Thoracic aorta (tissue), 2 donors: ENCODE measurements around the gene DDAH1. TPM values are rescaled to one million over a fixed set of nuclear protein-coding genes. Genes with fewer than 3 reads are reported as not detected.

Source experiments
- ATAC-seq: fragments of 150-250 bp; one replicate; pipeline ENCODE4 v1.8.0; 2017; ENCODE audit warnings: low read depth; ENCODE audit not compliant: insufficient number of reproducible peaks, low FRiP score
- DNase-seq: peaks from one replicate; pipeline ENCODE4 v3.0.0-alpha.2; 2020; ENCODE audit warnings: low spot score
- H3K27ac ChIP-seq, 2 donors: fragments of 200-600 bp; sonication (generic); 1 replicate in 1 of 2; 2 replicates in 1 of 2; pipeline ENCODE4 v1.5.1; 2016; ENCODE audit warnings: mild to moderate bottlenecking in 2 of 2, moderate library complexity in 2 of 2
- H3K27me3 ChIP-seq: fragments of 200-600 bp; sonication (generic); replicated peaks from 2 replicates; pipeline ENCODE4 v1.6.0; 2016; ENCODE audit warnings: mild to moderate bottlenecking; ENCODE audit not compliant: insufficient read depth
- H3K36me3 ChIP-seq: fragments of 200-600 bp; sonication (generic); one replicate; pipeline ENCODE4 v1.5.1; 2016
- H3K4me1 ChIP-seq, 2 donors: fragments of 200-600 bp; sonication (generic); 1 replicate in 1 of 2; 2 replicates in 1 of 2; pipeline versions ENCODE4 v1.5.1 to v1.6.0; 2016; ENCODE audit warnings: low read depth in 2 of 2, mild to moderate bottlenecking in 1 of 2; ENCODE audit not compliant: control insufficient read depth in 1 of 2
- H3K4me3 ChIP-seq: fragments of 200-600 bp; sonication (generic); 2 replicates; pipeline ENCODE4 v1.5.1; 2016; ENCODE audit warnings: mild to moderate bottlenecking
- H3K9me3 ChIP-seq: fragments of 200-600 bp; sonication (generic); 2 replicates; pipeline ENCODE4 v1.5.1; 2016
- total RNA-seq, 2 donors: library from RNA; depleted of rRNA; stranded (reverse); fragments of >200 nt; gene quantifications; one replicate each; pipeline versions ENCODE4 v1.1.0 to v1.2.3, GENCODE V29; 2016
- TF ChIP-seq, protein P1 (sequence below): fragments of 200-600 bp; sonication (generic); IDR thresholded peaks from one replicate; pipeline ENCODE4 v1.5.1; 2019; ENCODE audit warnings: antibody characterized with exemption

Gene DDAH1
- total RNA-seq, 2 donors from 2014 or later, result 30.5 to 55.4 TPM

DNA sequence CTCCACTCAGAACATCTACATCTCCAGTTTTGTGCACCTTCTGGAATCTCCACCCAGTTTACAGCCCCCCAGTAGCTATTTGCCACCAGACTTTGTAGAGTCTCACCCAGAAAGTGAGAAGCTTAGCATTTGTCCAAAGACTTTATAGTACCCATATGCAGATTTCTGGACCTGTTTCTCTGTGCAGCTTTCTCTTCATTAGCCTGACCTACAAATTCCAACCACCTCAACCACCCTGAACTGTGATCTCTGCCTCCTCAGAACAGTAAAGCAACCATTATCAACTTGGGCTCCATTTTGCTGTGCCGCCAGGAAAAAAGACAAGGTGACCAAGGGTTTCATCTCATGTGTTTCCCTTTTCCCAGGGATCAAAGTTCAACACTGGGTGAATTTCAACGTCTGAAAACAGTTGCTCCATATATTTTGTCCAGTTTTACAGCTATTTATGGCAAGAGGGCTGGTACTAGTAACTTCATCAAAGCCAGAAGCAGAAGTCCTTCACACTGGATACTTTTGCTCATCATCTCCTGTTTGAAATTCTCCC is 36.5 kb upstream of the DDAH1 start:
- Histone ChIP-seq H3K36me3 (no peaks in the 10 kb centered on the region), H3K4me1 (peaks cover 0 to 5% of the 10 kb centered on the region in 2 donors), H3K27ac (no peak overlapping the region), H3K27me3 (no peaks in the 10 kb centered on the region), H3K9me3 (no peaks in the 10 kb centered on the region), H3K4me3 (no peak overlapping the region)
- DNase-seq (no peak), ATAC-seq (no peak)
- TF ChIP-seq, protein P1, sequence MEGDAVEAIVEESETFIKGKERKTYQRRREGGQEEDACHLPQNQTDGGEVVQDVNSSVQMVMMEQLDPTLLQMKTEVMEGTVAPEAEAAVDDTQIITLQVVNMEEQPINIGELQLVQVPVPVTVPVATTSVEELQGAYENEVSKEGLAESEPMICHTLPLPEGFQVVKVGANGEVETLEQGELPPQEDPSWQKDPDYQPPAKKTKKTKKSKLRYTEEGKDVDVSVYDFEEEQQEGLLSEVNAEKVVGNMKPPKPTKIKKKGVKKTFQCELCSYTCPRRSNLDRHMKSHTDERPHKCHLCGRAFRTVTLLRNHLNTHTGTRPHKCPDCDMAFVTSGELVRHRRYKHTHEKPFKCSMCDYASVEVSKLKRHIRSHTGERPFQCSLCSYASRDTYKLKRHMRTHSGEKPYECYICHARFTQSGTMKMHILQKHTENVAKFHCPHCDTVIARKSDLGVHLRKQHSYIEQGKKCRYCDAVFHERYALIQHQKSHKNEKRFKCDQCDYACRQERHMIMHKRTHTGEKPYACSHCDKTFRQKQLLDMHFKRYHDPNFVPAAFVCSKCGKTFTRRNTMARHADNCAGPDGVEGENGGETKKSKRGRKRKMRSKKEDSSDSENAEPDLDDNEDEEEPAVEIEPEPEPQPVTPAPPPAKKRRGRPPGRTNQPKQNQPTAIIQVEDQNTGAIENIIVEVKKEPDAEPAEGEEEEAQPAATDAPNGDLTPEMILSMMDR, result no peak

DNA sequence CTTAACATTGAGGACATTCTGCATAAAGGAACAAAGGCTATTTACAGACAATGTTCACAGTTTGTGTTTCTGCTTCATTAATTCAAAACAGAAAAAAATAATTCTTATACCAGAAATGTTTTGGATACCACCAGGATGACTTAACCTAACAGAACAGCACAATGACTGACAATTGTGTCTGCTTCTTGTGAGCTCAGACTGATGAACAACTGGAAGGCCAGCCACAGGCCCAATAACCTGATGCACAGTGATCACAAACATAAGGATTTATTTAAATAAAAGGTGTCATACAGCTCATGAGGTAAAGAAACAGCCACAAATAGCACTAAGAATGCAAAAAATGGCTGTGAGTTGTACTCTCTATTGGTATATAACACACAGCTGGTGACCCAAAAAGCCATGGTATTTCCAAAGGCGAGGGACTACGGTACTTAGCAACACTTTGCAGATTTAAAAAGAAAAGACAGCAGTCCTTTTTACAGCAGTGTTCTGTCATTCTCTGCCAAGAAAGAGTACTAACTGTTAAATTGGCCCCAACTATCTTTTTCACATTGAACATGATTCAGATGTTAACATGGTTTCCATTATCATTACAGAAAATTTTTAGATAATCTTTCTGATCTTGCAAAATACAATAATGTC is 32.1 kb upstream of the DDAH1 start:
- DNase-seq, result no peak
- H3K27ac ChIP-seq, result no peak overlapping the region
- H3K4me1 ChIP-seq, result no peaks in the 10 kb centered on the region
- no peak overlapping the region for H3K4me3 ChIP-seq
- H3K27me3 ChIP-seq, result no peaks in the 10 kb centered on the region
- H3K36me3 ChIP-seq, result no peaks in the 10 kb centered on the region
- TF ChIP-seq, protein P1, result no peak
- no peaks in the 10 kb centered on the region for H3K9me3 ChIP-seq
- no peak for ATAC-seq

DNA sequence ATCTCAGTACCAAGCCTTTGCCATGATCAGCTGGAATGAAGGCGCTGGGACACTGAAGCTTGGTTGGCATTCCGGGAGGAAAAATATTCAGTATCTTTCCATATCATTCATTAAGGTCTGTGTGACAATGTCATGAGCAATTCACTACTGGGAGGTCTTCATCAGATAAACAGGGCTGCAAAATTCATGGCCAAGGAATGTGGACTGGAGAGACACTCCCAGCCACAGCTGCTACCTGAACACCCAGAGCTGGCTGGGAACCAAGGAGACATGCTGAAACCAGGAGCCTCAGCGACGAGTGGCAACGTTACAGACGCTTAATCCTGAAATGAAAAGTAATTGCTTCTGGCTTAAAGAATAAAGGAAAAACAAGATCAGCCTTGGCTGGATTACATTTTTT is 30.6 kb upstream of the DDAH1 start:
- no peaks in the 10 kb centered on the region for H3K9me3 ChIP-seq
- ATAC-seq (no peak), DNase-seq (no peak)
- H3K36me3 ChIP-seq, result no peaks in the 10 kb centered on the region
- no peak overlapping the region for H3K4me3 ChIP-seq
- TF ChIP-seq, protein P1, result no peak
- no peak overlapping the region for H3K27ac ChIP-seq
- no peaks in the 10 kb centered on the region for H3K27me3 ChIP-seq
- H3K4me1 ChIP-seq, result no peaks in the 10 kb centered on the region

DNA sequence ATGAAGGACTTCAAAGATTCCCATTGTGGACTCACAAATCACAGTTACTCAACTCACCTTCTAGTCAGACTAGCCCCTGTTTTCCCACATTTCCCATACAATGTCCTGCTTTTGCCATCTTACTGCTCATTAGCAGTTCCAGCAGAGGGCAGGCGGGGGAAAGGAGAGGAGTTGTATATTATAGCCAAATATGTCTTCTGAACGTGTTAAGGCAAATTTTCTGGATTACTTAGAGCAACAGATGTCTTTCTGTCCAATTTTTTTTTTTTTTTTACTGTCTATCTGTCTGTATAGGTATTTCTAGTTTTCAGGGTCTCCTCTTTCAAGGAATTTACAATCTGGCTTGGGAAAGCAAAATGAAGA is 29.9 kb upstream of the DDAH1 start:
- Histone ChIP-seq H3K9me3 (no peaks in the 10 kb centered on the region), H3K27ac (no peak overlapping the region), H3K27me3 (no peaks in the 10 kb centered on the region), H3K4me3 (no peak overlapping the region), H3K36me3 (no peaks in the 10 kb centered on the region), H3K4me1 (no peaks in the 10 kb centered on the region)
- DNase-seq (no peak), ATAC-seq (no peak)
- TF ChIP-seq, protein P1, result peak; percentile 25

DNA sequence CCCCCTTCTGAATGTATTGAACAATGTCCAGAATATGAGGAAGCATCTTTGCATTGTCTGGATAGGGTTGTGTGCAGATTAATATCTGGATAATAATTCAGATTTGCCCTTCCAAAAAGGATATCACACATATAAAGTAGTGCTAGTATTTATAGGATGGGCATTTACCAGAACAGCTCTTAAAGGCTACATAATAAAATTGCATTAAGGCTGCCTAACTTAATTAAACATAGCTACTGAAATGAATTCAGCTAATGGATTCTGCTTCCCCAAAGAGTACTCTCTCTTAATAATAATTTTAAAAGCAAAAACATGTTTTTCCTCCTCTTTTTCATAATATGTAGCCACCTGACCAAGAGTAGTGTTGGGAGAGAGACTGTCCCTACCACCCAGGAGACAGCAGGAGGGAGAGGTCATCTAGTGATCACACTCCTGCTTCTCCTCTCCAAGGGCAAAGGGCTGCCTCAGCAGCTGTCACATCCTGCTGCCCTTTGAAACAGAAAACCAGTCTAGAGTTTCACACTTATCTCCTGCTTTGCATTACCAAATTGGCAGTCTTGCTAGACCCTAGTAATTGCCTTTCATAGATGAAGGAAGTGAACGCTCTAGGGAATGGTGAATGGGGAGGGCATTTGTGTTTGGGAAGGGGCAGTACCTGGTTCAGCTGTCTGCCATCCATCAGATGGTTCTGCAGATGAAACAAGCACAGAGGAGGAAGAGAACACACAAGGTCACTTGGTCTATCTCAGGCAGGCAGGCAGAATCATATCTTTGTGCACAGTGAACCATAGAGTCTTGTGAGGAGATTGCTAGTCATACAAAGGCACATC is 29.3 kb upstream of the DDAH1 start:
- Histone ChIP-seq H3K27me3 (no peaks in the 10 kb centered on the region), H3K9me3 (no peaks in the 10 kb centered on the region), H3K36me3 (no peaks in the 10 kb centered on the region), H3K4me3 (no peak overlapping the region), H3K4me1 (no peaks in the 10 kb centered on the region), H3K27ac (no peak overlapping the region)
- TF ChIP-seq, protein P1, result no peak
- no peak for ATAC-seq
- DNase-seq, result no peak
